ENCODE data around the gene ADARB2. TPM values are rescaled to one million over a fixed set of nuclear protein-coding genes. Genes with fewer than 3 reads are reported as not detected.

The ADARB2 gene
- polyA plus RNA-seq, 3 donors, result not detected

GRCh38 chr10:1424648-1425047 lies 312.7 kb downstream of the ADARB2 start:
- Histone ChIP-seq H3K27me3 (ENCODE audit: control insufficient read depth in 2 of 2, insufficient read depth in 2 of 2, low read length in 2 of 2) (peaks cover 0 to 6% of the 10 kb centered on the region in 2 donors), H3K9ac (ENCODE audit: insufficient read depth, low read length, poor library complexity, severe bottlenecking) (no peak overlapping the region), H2AFZ (ENCODE audit: insufficient read depth, low read depth, low read length, poor library complexity, severe bottlenecking) (no peak overlapping the region), H3K4me2 (replicated peaks; ENCODE audit: extremely low read depth, low read length, poor library complexity, severe bottlenecking) (no peak overlapping the region), H3K4me3 (replicated peaks in 1 of 3; ENCODE audit: low read depth in 2 of 3, low read length in 3 of 3) (no peak overlapping the region), H3K36me3 (replicated peaks in 1 of 2; ENCODE audit: control insufficient read depth in 1 of 2, insufficient read depth in 2 of 2, low read length in 2 of 2) (no peaks in the 10 kb centered on the region), H3K9me3 (replicated peaks in 1 of 2; ENCODE audit: control insufficient read depth in 1 of 2, insufficient read depth in 1 of 2, low read length in 2 of 2) (peaks cover 0 to 2% of the 10 kb centered on the region in 2 donors), H4K20me1 (ENCODE audit: insufficient read depth, low read length) (no peaks in the 10 kb centered on the region), H3K4me1 (ENCODE audit: control insufficient read depth in 1 of 2, insufficient read depth in 2 of 2, low read length in 2 of 2) (no peaks in the 10 kb centered on the region), H3K79me2 (ENCODE audit: insufficient read depth, low read length) (no peaks in the 10 kb centered on the region), H3K27ac (ENCODE audit: low read depth in 1 of 2, low read length in 2 of 2) (no peak overlapping the region)
- H3K4me1 Mint-ChIP-seq, result peaks cover 9% of the 10 kb centered on the region
- intact Hi-C loops (cut with micrococcal nuclease), result no loop called here
- H3K27me3 Mint-ChIP-seq (ENCODE audit: low read depth in 3 of 3), result peaks cover 12 to 22% (median 15%) of the 10 kb centered on the region in 3 donors
- peaks cover 0 to 8% (median under 1%) of the 10 kb centered on the region in 7 donors for H3K9me3 Mint-ChIP-seq
- WGBS (ENCODE audit: insufficient coverage), result 82% methylated on average over 7 of the region's 7 CpGs
- no peak for DNase-seq
- no peaks in the 10 kb centered on the region for H3K36me3 Mint-ChIP-seq
- no peak overlapping the region for H3K27ac Mint-ChIP-seq
- no peak for TF ChIP-seq CTCF (IDR thresholded peaks at IDR 0.05)
- no peak overlapping the region for H3K4me3 Mint-ChIP-seq

DNA sequence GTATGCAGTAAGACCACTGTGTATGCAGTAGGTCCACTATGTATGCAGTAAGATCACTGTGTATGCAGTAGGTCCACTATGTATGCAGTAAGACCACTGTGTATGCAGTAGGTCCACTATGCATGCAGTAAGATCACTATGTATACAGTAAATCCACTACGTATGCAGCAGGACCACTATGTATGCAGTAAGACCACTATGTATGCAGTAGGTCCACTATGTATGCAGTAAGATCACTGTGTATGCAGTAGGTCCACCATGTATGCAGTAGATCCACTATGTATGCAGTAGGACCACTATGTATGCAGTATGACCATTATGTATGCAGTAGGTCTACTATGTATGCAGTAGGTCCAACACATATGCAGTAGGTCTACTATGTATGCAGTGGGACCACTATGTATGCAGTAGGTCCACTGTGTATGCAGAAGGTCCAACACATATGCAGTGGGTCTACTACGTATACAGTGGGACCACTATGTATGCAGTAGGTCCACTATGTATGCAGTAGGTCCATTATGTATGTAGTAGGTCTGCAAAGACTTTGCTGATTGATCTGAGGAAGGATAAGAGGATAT lies 313.6 kb downstream of the ADARB2 start:
- Mint-ChIP-seq H3K36me3 (no peaks in the 10 kb centered on the region), H3K4me3 (no peak overlapping the region), H3K27me3 (ENCODE audit: low read depth in 3 of 3) (peaks cover 13 to 22% (median 14%) of the 10 kb centered on the region in 3 donors), H3K4me1 (peaks cover 9% of the 10 kb centered on the region), H3K9me3 (peaks cover 0 to 5% (median 0%) of the 10 kb centered on the region in 7 donors), H3K27ac (no peak overlapping the region)
- Histone ChIP-seq H3K4me3 (replicated peaks in 1 of 3; ENCODE audit: low read depth in 2 of 3, low read length in 3 of 3) (no peak overlapping the region), H3K4me1 (ENCODE audit: control insufficient read depth in 1 of 2, insufficient read depth in 2 of 2, low read length in 2 of 2) (no peaks in the 10 kb centered on the region), H3K9me3 (replicated peaks in 1 of 2; ENCODE audit: control insufficient read depth in 1 of 2, insufficient read depth in 1 of 2, low read length in 2 of 2) (no peaks in the 10 kb centered on the region), H4K20me1 (ENCODE audit: insufficient read depth, low read length) (no peaks in the 10 kb centered on the region), H3K27me3 (ENCODE audit: control insufficient read depth in 2 of 2, insufficient read depth in 2 of 2, low read length in 2 of 2) (peaks cover 0 to 8% of the 10 kb centered on the region in 2 donors), H2AFZ (ENCODE audit: insufficient read depth, low read depth, low read length, poor library complexity, severe bottlenecking) (no peak overlapping the region), H3K79me2 (ENCODE audit: insufficient read depth, low read length) (no peaks in the 10 kb centered on the region), H3K36me3 (replicated peaks in 1 of 2; ENCODE audit: control insufficient read depth in 1 of 2, insufficient read depth in 2 of 2, low read length in 2 of 2) (no peaks in the 10 kb centered on the region), H3K27ac (ENCODE audit: low read depth in 1 of 2, low read length in 2 of 2) (no peak overlapping the region), H3K9ac (ENCODE audit: insufficient read depth, low read length, poor library complexity, severe bottlenecking) (no peak overlapping the region), H3K4me2 (replicated peaks; ENCODE audit: extremely low read depth, low read length, poor library complexity, severe bottlenecking) (no peak overlapping the region)
- 93% methylated on average over 2 of the region's 2 CpGs for WGBS (ENCODE audit: insufficient coverage)
- no peak for TF ChIP-seq CTCF (IDR thresholded peaks at IDR 0.05)
- intact Hi-C loops (cut with micrococcal nuclease), result no loop called here
- DNase-seq, result no peak
